HCT116 (cell line): Measurements from ENCODE around the gene P4HTM. TPM values are rescaled to one million over a fixed set of nuclear protein-coding genes. Genes with fewer than 3 reads are reported as not detected.

ENCODE experiments used
- ATAC-seq: fragments of 200-7000 bp; cut with Tn5 transposase; 2 replicates; pipeline ENCODE4 v1.9.1; 2020; ENCODE audit warnings: mild to moderate bottlenecking, moderate library complexity
- BruUV-seq: library from RNA; stranded (reverse); fragments of 400-500 nt; replicated peaks from 2 replicates; lab custom pipeline; 2021; lab: Mats Ljungman, UMichigan
- CTCF ChIA-PET: fragments of 300-600 bp; sonication (Branson Sonifier 250); formaldehyde crosslinking; loops from one replicate; lab custom pipeline; 2021; ENCODE audit warnings: antibody characterized with exemption; lab: Charles Lee
- POLR2A ChIA-PET: fragments of 300-600, 350-600 bp; sonication (Branson Sonifier 250); formaldehyde crosslinking; loops from one replicate; lab custom pipeline; 2021; ENCODE audit warnings: antibody characterized with exemption; lab: Charles Lee
- RAD21 ChIA-PET, 2 experiments: fragments of 300-600 bp; sonication (Branson Sonifier 250); formaldehyde crosslinking; loops; one replicate each; lab custom pipeline; 2023; ENCODE audit warnings: low total read pairs in 2 of 2; ENCODE audit not compliant: uncharacterized antibody in 2 of 2, unreplicated experiment in 2 of 2, low non-redundant PET in 1 of 2; lab: Charles Lee
- DNase-seq: peaks from one replicate; pipeline ENCODE4 v3.0.0-alpha.2; 2010; ENCODE audit warnings: low read depth, low spot score
- H2AFZ ChIP-seq: fragments of 200-600 bp; shearing (Covaris generic), sonication (generic); 2 replicates; pipeline ENCODE4 v1.6.1; 2017; ENCODE audit warnings: low read depth, mixed run types, mixed read lengths, antibody characterized with exemption, low read length; ENCODE audit not compliant: poor library complexity, severe bottlenecking
- H3K27ac ChIP-seq: 2 replicates; pipeline ENCODE4 v1.5.1; 2012; ENCODE audit warnings: low read depth, low read length
- H3K27me3 ChIP-seq: fragments of 200-600 bp; sonication (generic); 2 replicates; pipeline ENCODE4 v1.6.1; 2016; ENCODE audit warnings: mixed run types, low read length, mixed read lengths; ENCODE audit not compliant: insufficient read depth
- H3K36me3 ChIP-seq, 2 experiments: fragments of 200-500 bp in 1 of 2; fragments of 200-600 bp in 1 of 2; sonication (Bioruptor generic) in 1 of 2; sonication (generic) in 1 of 2; 2 replicates each; pipeline versions ENCODE4 v1.5.1 to v1.6.1; 2014 to 2016; ENCODE audit warnings: low read length in 2 of 2, inconsistent platforms in 1 of 2, mixed read lengths in 1 of 2, mixed run types in 1 of 2; ENCODE audit not compliant: insufficient read depth in 2 of 2, control insufficient read depth in 1 of 2
- H3K4me1 ChIP-seq, 2 experiments: fragments of 200-600 bp in 1 of 2; sonication (generic) in 1 of 2; 2 replicates each; pipeline versions ENCODE4 v1.5.1 to v1.6.1; 2012 to 2017; ENCODE audit warnings: low read length in 2 of 2, inconsistent platforms in 1 of 2, mild to moderate bottlenecking in 1 of 2, mixed read lengths in 1 of 2, mixed run types in 1 of 2, moderate library complexity in 1 of 2; ENCODE audit not compliant: insufficient read depth in 2 of 2, control insufficient read depth in 1 of 2
- H3K4me2 ChIP-seq: fragments of 200-600 bp; sonication (generic); 2 replicates; pipeline ENCODE4 v1.6.1; 2017; ENCODE audit warnings: mixed run types, low read length, mixed read lengths
- H3K4me3 ChIP-seq, 2 experiments: fragments of 200-600 bp in 1 of 2; sonication (generic) in 1 of 2; replicated peaks in 1 of 2; 2 replicates each; pipeline ENCODE4 v1.5.1; 2011 to 2016; ENCODE audit warnings: low read length in 2 of 2, control low read depth in 1 of 2, low read depth in 1 of 2, mild to moderate bottlenecking in 1 of 2, mixed read lengths in 1 of 2, mixed run types in 1 of 2
- H3K79me2 ChIP-seq: fragments of 200-600 bp; sonication (generic); 2 replicates; pipeline ENCODE4 v1.6.1; 2017; ENCODE audit warnings: mild to moderate bottlenecking, mixed run types, low read length, moderate library complexity, mixed read lengths; ENCODE audit not compliant: insufficient read depth
- H3K9ac ChIP-seq: fragments of 200-600 bp; sonication (generic); 2 replicates; pipeline ENCODE4 v1.6.1; 2016; ENCODE audit warnings: low read length, mixed read lengths
- H3K9me2 ChIP-seq: fragments of 200-600 bp; sonication (generic), shearing (Covaris generic); 2 replicates; pipeline ENCODE4 v1.6.1; 2017; ENCODE audit warnings: mixed run types, mild to moderate bottlenecking, moderate library complexity; ENCODE audit not compliant: insufficient read depth
- H3K9me3 ChIP-seq, 2 experiments: fragments of 200-500 bp in 1 of 2; fragments of 200-600 bp in 1 of 2; sonication (Bioruptor generic) in 1 of 2; sonication (generic) in 1 of 2; 2 replicates each; pipeline ENCODE4 v1.6.1; 2014 to 2017; ENCODE audit warnings: low read length in 2 of 2, mixed read lengths in 2 of 2, inconsistent platforms in 1 of 2, low read depth in 1 of 2, mild to moderate bottlenecking in 1 of 2, mixed run types in 1 of 2, moderate library complexity in 1 of 2; ENCODE audit not compliant: control insufficient read depth in 1 of 2, insufficient read depth in 1 of 2
- H4K20me1 ChIP-seq: fragments of 200-600 bp; sonication (generic), shearing (Covaris generic); 2 replicates; pipeline ENCODE4 v1.6.1; 2017; ENCODE audit warnings: mixed run types, mild to moderate bottlenecking, moderate library complexity; ENCODE audit not compliant: insufficient read depth
- CTCF ChIP-seq, 3 experiments: fragments of 200-600 bp in 1 of 3; sonication (generic) in 1 of 3; IDR thresholded peaks in 2 of 3; conservative IDR thresholded peaks in 1 of 3; 2 replicates each; pipeline ENCODE4 v1.5.1; 2012 to 2017; ENCODE audit warnings: low read depth in 2 of 3, low read length in 2 of 3, antibody characterized with exemption in 1 of 3, borderline replicate concordance in 1 of 3, control low read depth in 1 of 3, mild to moderate bottlenecking in 1 of 3, mixed read lengths in 1 of 3, mixed run types in 1 of 3, moderate library complexity in 1 of 3; ENCODE audit not compliant: insufficient read depth in 1 of 3
- EGR1 ChIP-seq: IDR thresholded peaks from 2 replicates; pipeline ENCODE4 v1.6.1; 2012; ENCODE audit warnings: low read depth
- ELF1 ChIP-seq: IDR thresholded peaks from 2 replicates; pipeline ENCODE4 v1.6.1; 2012; ENCODE audit warnings: low read depth, borderline replicate concordance
- EZH2 ChIP-seq: fragments of 200-600 bp; sonication (generic); IDR thresholded peaks from 2 replicates; pipeline ENCODE4 v1.6.1; 2017; ENCODE audit warnings: antibody characterized with exemption, mixed run types
- EZH2phosphoT487 ChIP-seq: fragments of 200-600 bp; IDR thresholded peaks from 2 replicates; pipeline ENCODE4 v1.6.1; 2018; ENCODE audit warnings: antibody characterized with exemption, borderline replicate concordance
- FOSL1 ChIP-seq: IDR thresholded peaks from 2 replicates; pipeline ENCODE4 v1.6.1; 2012; ENCODE audit warnings: low read depth
- JUND ChIP-seq: IDR thresholded peaks from 2 replicates; pipeline ENCODE4 v1.6.1; 2012
- MAX ChIP-seq: IDR thresholded peaks from 2 replicates; pipeline ENCODE4 v1.6.1; 2012
- POLR2AphosphoS5 ChIP-seq: IDR thresholded peaks from 2 replicates; pipeline ENCODE4 v1.6.1; 2011; ENCODE audit warnings: mild to moderate bottlenecking, low read depth, low read length, moderate library complexity
- RAD21 ChIP-seq: IDR thresholded peaks from 2 replicates; pipeline ENCODE4 v1.6.1; 2012; ENCODE audit warnings: low read depth, mild to moderate bottlenecking
- REST ChIP-seq: IDR thresholded peaks from 2 replicates; pipeline ENCODE4 v1.6.1; 2012; ENCODE audit warnings: low read depth
- SIN3A ChIP-seq: IDR thresholded peaks from 2 replicates; pipeline ENCODE4 v1.6.1; 2012; ENCODE audit warnings: low read depth
- SP1 ChIP-seq: IDR thresholded peaks from 2 replicates; pipeline ENCODE4 v1.6.1; 2012; ENCODE audit warnings: low read depth
- SRF ChIP-seq: IDR thresholded peaks from 2 replicates; pipeline ENCODE4 v1.6.1; 2012; ENCODE audit warnings: low read depth
- ZBTB33 ChIP-seq: IDR thresholded peaks from 2 replicates; pipeline ENCODE4 v1.6.1; 2011; ENCODE audit warnings: mild to moderate bottlenecking, low read length, moderate library complexity; ENCODE audit not compliant: insufficient replicate concordance; ENCODE audit errors: extremely low read depth
- ZFX ChIP-seq: fragments of 450-650 bp; IDR thresholded peaks from 2 replicates; pipeline ENCODE4 v1.6.1; 2017
- ZNF274 ChIP-seq: fragments of 200-500 bp; sonication (Bioruptor generic); IDR thresholded peaks from 2 replicates; pipeline ENCODE4 v1.6.1; 2014; ENCODE audit warnings: mild to moderate bottlenecking, low read depth, low read length, inconsistent platforms
- intact Hi-C: fragments of 100-400 bp; cut with micrococcal nuclease; formaldehyde crosslinking; loops from 2 replicates; pipeline ENCODE4 v1.10.0; 2022
- total RNA-seq: library from RNA; stranded (reverse); gene quantifications from one replicate; pipeline ENCODE4 v1.2.1, GENCODE V29; 2021; ENCODE audit not compliant: unreplicated experiment

Gene P4HTM
- total RNA-seq, 1 experiment from 2014 or later, result 60.5 TPM

- TF ChIP-seq EZH2 (no peak), CTCF (IDR thresholded peaks at IDR 0.05 in 2 of 3, conservative IDR thresholded peaks at IDR 0.05 in 1 of 3; ENCODE audit: borderline replicate concordance in 1 of 3, insufficient read depth in 1 of 3, low read depth in 2 of 3, low read length in 2 of 3) (no peak), SP1 (no peak), MAX (no peak), ELF1 (no peak), ZFX (no peak)
Measured at GRCh38 chr3:49012441-49013017, 22.5 kb downstream of the P4HTM start (continued).

GRCh38 chr3:49013113-49013737 is 23.2 kb downstream of the P4HTM start:
- intact Hi-C loops, result no loop called here
- H3K36me3 ChIP-seq, result peaks cover 19 to 39% of the 10 kb centered on the region in 2 experiments; a peak in 3 of 4 replicates
- H3K9ac ChIP-seq, result no peak overlapping the region
- no peaks in the 10 kb centered on the region for H4K20me1 ChIP-seq
- ChIA-PET RAD21 (interaction anchor here in 1 of 2 experiments (0.5 to 0.6 kb wide), 2 partner anchors 25 to 613 kb away, joined by 3 read pairs; no protein-coding TSS in a partner anchor), CTCF (interaction anchor here (0.9 to 2.2 kb wide), 2 partner anchors 16 to 26 kb away, joined by 3 to 15 read pairs; partner anchors contain the start of gene IMPDH2), POLR2A (interaction anchor here (1.5 to 1.8 kb wide), 2 partner anchors 9 to 16 kb away, joined by 5 read pairs; partner anchors contain the start of genes IMPDH2 and NDUFAF3)
- DNase-seq (no peak), ATAC-seq (no peak)
- peaks cover 8 to 27% of the 10 kb centered on the region in 2 experiments; a peak in 3 of 4 replicates for H3K4me1 ChIP-seq
- H2AFZ ChIP-seq, result no peak overlapping the region
- no TSS peak for BruUV-seq
- no peak overlapping the region for H3K4me3 ChIP-seq
- H3K27ac ChIP-seq, result no peak overlapping the region
- H3K27me3 ChIP-seq, result no peaks in the 10 kb centered on the region
- no peak overlapping the region for H3K4me2 ChIP-seq
- H3K9me3 ChIP-seq, result no peaks in the 10 kb centered on the region
- H3K79me2 ChIP-seq, result peaks cover 60% of the 10 kb centered on the region
- no peaks in the 10 kb centered on the region for H3K9me2 ChIP-seq
- TF ChIP-seq ZFX (no peak), SRF (no peak), EZH2phosphoT487 (no peak), ZBTB33 (no peak), ZNF274 (no peak), EZH2 (no peak), EGR1 (no peak), SIN3A (no peak), JUND (no peak), RAD21 (no peak), POLR2AphosphoS5 (no peak), FOSL1 (no peak), REST (no peak)
